Measurements from ENCODE around the gene TMEM218.

DNA sequence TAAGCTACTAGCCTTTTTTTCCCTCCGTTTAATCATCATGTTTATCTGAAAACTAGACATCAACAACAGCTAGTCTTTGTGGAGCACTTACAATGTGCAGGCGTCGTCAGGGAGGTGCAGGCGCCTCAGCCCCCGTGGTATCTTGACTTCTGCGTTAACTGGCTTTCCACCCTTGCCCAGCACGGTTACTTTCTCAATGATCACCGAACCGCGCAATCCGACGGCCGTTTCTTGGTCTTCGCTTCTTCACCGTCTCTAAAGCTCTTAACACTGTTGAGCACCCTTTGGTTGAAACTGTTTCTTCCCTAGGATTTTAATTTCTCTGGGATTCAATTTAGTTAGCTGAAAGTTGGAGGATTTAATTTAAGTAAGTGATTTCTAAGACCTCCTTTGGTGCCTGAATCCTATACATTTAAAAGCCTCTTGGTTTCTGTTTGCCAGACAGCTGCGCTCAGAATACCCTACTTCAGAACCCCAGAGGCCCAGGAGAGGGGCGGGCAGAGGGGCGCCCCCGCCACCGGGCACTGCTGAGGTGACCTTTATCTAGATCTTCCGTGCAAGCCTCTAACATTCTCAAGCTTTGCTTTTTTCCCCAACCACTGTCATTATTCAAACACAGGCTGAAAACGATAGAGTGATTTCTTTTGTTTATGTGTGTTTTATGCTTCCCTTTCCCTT, 18.0 kb upstream of the TMEM218 start:
- TF ChIP-seq RFX5 (IDR thresholded peaks at IDR 0.05; ENCODE audit: borderline replicate concordance, low read depth, low read length) (no peak), YY1 (IDR thresholded peaks at IDR 0.05; ENCODE audit: low read depth, low read length) (no peak), CHD1 (IDR thresholded peaks at IDR 0.05; ENCODE audit: low read depth, low read length) (no peak), PHF8 (conservative IDR thresholded peaks at IDR 0.05; ENCODE audit: low read depth, low read length) (no peak), TEAD4 (IDR thresholded peaks at IDR 0.05; ENCODE audit: low read depth, low read length) (no peak), CREB1 (IDR thresholded peaks at IDR 0.05) (no peak), MAFK (IDR thresholded peaks at IDR 0.05; ENCODE audit: low read depth, low read length) (no peak), POLR2AphosphoS5 (IDR thresholded peaks at IDR 0.05; ENCODE audit: low read depth, low read length) (no peak), FOSL1 (IDR thresholded peaks at IDR 0.05; ENCODE audit: insufficient read depth, low read depth, low read length) (no peak)
- TF ChIP-seq, protein P1, sequence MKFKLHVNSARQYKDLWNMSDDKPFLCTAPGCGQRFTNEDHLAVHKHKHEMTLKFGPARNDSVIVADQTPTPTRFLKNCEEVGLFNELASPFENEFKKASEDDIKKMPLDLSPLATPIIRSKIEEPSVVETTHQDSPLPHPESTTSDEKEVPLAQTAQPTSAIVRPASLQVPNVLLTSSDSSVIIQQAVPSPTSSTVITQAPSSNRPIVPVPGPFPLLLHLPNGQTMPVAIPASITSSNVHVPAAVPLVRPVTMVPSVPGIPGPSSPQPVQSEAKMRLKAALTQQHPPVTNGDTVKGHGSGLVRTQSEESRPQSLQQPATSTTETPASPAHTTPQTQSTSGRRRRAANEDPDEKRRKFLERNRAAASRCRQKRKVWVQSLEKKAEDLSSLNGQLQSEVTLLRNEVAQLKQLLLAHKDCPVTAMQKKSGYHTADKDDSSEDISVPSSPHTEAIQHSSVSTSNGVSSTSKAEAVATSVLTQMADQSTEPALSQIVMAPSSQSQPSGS (IDR thresholded peaks at IDR 0.05; ENCODE audit: low read length): no peak
- TF ChIP-seq, protein P2, sequence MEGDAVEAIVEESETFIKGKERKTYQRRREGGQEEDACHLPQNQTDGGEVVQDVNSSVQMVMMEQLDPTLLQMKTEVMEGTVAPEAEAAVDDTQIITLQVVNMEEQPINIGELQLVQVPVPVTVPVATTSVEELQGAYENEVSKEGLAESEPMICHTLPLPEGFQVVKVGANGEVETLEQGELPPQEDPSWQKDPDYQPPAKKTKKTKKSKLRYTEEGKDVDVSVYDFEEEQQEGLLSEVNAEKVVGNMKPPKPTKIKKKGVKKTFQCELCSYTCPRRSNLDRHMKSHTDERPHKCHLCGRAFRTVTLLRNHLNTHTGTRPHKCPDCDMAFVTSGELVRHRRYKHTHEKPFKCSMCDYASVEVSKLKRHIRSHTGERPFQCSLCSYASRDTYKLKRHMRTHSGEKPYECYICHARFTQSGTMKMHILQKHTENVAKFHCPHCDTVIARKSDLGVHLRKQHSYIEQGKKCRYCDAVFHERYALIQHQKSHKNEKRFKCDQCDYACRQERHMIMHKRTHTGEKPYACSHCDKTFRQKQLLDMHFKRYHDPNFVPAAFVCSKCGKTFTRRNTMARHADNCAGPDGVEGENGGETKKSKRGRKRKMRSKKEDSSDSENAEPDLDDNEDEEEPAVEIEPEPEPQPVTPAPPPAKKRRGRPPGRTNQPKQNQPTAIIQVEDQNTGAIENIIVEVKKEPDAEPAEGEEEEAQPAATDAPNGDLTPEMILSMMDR (IDR thresholded peaks at IDR 0.05; ENCODE audit: control extremely low read depth in 1 of 3, insufficient read depth in 1 of 3, low read depth in 1 of 3, low read length in 3 of 3): no peak
- TF ChIP-seq, protein P3, sequence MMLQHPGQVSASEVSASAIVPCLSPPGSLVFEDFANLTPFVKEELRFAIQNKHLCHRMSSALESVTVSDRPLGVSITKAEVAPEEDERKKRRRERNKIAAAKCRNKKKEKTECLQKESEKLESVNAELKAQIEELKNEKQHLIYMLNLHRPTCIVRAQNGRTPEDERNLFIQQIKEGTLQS (IDR thresholded peaks at IDR 0.05; ENCODE audit: insufficient read depth, low read depth, low read length): no peak
